Thyroid gland (tissue), 4 donors: ENCODE results near the gene CXXC1. TPM values are rescaled to one million over a fixed set of nuclear protein-coding genes. Genes with fewer than 3 reads are reported as not detected.

Experiments used
- DNase-seq, 2 donors: peaks; one replicate each; pipeline ENCODE4 v3.0.0-alpha.2; 2019
- H3K27ac ChIP-seq, 3 donors: fragments of 200-600 bp; sonication (generic); 1 replicate in 2 of 3; 2 replicates in 1 of 3; pipeline ENCODE4 v1.5.1; 2016 to 2019; ENCODE audit warnings: mild to moderate bottlenecking in 1 of 3, moderate library complexity in 1 of 3
- H3K27me3 ChIP-seq: fragments of 200-600 bp; sonication (generic); one replicate; pipeline ENCODE4 v1.5.1; 2019
- H3K36me3 ChIP-seq, 2 donors: fragments of 200-600 bp; sonication (generic); one replicate each; pipeline ENCODE4 v1.5.1; 2016 to 2019
- H3K4me1 ChIP-seq, 2 donors: fragments of 200-600 bp; sonication (generic); one replicate each; pipeline ENCODE4 v1.5.1; 2017 to 2019
- H3K4me3 ChIP-seq, 3 donors: fragments of 200-600 bp; sonication (generic); replicated peaks in 1 of 3; 1 replicate in 2 of 3; 2 replicates in 1 of 3; pipeline ENCODE4 v1.5.1; 2016; ENCODE audit warnings: mild to moderate bottlenecking in 1 of 3
- H3K9me3 ChIP-seq: fragments of 200-600 bp; sonication (generic); one replicate; pipeline ENCODE4 v1.5.1; 2017
- CTCF ChIP-seq, 6 experiments: fragments of 200-600 bp in 3 of 6; fragments of 450-650 bp in 3 of 6; sonication (generic) in 3 of 6; IDR thresholded peaks; one replicate each; pipeline ENCODE4 v1.5.1; 2016 to 2019; ENCODE audit warnings: antibody characterized with exemption in 6 of 6, mild to moderate bottlenecking in 2 of 6, inconsistent platforms in 1 of 6, moderate library complexity in 1 of 6
- POLR2A ChIP-seq, 2 donors: fragments of 450-650 bp; IDR thresholded peaks; one replicate each; pipeline ENCODE4 v1.6.1; 2017; ENCODE audit warnings: antibody characterized with exemption in 2 of 2, mild to moderate bottlenecking in 2 of 2, moderate library complexity in 1 of 2
- WGBS, 2 donors: methylation state at CpG; one replicate each; pipeline ENCODE4 v1.1.5; 2017; 5-methylcytosine and 5-hydroxymethylcytosine counted together
- intact Hi-C: fragments of 100-400 bp; cut with DNase I; formaldehyde crosslinking; loops from one replicate; pipeline ENCODE4 v1.15.1; 2023
- total RNA-seq, 4 donors: library from RNA; depleted of rRNA; stranded (reverse); fragments of >200 nt; gene quantifications; one replicate each; pipeline ENCODE4 v1.2.3, GENCODE V29; 2016

Gene CXXC1
- total RNA-seq, 4 donors from 2014 or later, result 39.7 to 125 (median 62.7) TPM

DNA sequence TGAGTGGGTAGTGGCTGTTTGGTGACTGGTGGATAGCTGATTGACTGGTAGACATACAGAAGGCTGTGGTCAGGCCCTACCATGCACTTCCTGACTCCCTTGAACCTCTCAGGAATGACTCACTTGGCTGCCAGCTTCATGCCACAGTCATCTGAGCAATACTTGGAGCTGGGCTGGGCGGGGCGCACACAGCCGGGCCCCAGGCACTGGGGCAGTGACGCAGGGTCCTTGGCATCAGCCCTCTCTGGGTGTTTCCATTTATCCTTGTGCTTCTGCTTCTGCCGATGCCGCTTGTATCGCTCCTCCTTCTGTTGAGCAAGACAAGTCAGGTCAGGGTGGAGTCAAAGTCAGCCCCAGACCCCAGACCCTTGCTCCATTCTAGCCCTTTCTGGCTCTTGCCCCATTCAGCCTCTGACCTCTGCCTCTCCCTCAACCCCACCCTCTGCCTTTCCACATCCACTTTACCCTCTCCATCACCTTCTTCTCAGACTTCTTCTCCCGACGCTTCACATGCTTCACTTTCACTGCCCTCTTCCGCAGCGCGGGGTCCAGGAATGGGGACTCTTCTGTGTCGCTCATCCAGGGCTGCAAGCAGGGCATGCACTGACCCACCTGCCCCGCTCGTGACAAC, 3.1 kb downstream of the CXXC1 start:
- WGBS, 2 donors, result 95 to 98% methylated on average over 15 of the region's 15 CpGs
- DNase-seq, result no peak
- Histone ChIP-seq H3K27me3 (no peaks in the 10 kb centered on the region), H3K4me3 (no peak overlapping the region), H3K36me3 (peaks cover 10 to 12% of the 10 kb centered on the region in 2 donors), H3K9me3 (no peaks in the 10 kb centered on the region), H3K27ac (no peak overlapping the region), H3K4me1 (peaks cover 16 to 17% of the 10 kb centered on the region in 2 donors)
- TF ChIP-seq POLR2A (IDR thresholded peaks at IDR 0.05), result no peak
- no peak for TF ChIP-seq CTCF (IDR thresholded peaks at IDR 0.05)
- intact Hi-C loops, result loop anchor here (10.0 kb wide), 1 partner anchor 70 kb away; no protein-coding TSS in a partner anchor

- WGBS, 2 donors, result 94 to 95% methylated on average over 27 to 29 of the region's 29 CpGs
Observed at GRCh38 chr18:50283469-50284209, 3.9 kb downstream of the CXXC1 start.

GRCh38 chr18:50282521-50283335, 4.8 kb downstream of the CXXC1 start:
- no peaks in the 10 kb centered on the region for H3K27me3 ChIP-seq
- H3K27ac ChIP-seq, result no peak overlapping the region
- peaks cover 10 to 12% of the 10 kb centered on the region in 2 donors for H3K36me3 ChIP-seq
- H3K4me1 ChIP-seq, result peaks cover 17% of the 10 kb centered on the region in 2 donors
- H3K4me3 ChIP-seq, result no peak overlapping the region
- no peak for TF ChIP-seq POLR2A (IDR thresholded peaks at IDR 0.05)
- TF ChIP-seq CTCF (IDR thresholded peaks at IDR 0.05), result no peak
- 96% methylated on average over 41 to 42 of the region's 42 CpGs for WGBS, 2 donors
- no peaks in the 10 kb centered on the region for H3K9me3 ChIP-seq
- DNase-seq, result no peak
- intact Hi-C loops, result loop anchor here (10.0 kb wide), 1 partner anchor 72 kb away; no protein-coding TSS in a partner anchor

More at GRCh38 chr18:50283469-50284209, 3.9 kb downstream of the CXXC1 start:
- Histone ChIP-seq H3K27me3 (no peaks in the 10 kb centered on the region), H3K4me1 (peaks cover 17% of the 10 kb centered on the region in 2 donors), H3K4me3 (no peak overlapping the region), H3K9me3 (no peaks in the 10 kb centered on the region), H3K27ac (no peak overlapping the region), H3K36me3 (peaks cover 10 to 12% of the 10 kb centered on the region in 2 donors)
- DNase-seq, result no peak
- no peak for TF ChIP-seq POLR2A (IDR thresholded peaks at IDR 0.05)
- TF ChIP-seq CTCF (IDR thresholded peaks at IDR 0.05), result no peak
- intact Hi-C loops, result loop anchor here (10.0 kb wide), 1 partner anchor 71 kb away; no protein-coding TSS in a partner anchor

DNA sequence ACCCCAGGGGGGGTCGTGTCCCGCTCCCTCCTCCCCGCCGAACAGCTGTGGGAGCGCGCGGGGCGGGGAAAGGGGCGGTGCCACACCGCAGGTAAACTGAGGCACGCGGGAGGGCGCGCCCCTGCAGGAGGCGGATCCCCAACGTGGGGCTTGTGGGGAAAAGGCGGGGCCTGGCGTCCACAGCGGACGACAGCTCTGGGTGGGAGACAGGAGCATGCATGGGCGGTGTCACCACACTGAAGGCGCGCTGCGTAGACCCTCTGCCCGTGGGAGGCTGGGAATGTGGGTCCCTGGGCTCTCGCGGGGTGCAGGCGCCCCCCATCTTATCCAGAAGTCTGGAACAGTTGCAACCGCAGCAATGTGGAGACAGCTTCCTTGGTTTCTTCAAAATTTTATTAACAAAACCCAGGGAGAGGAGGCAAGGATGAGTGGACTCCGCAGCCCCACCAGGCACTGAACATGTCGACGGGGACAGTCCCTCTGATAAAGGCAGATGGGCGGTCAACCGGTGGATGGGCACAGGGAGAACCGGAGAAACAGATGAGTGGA, 5.4 kb downstream of the CXXC1 start:
- Histone ChIP-seq H3K36me3 (peaks cover 11 to 14% of the 10 kb centered on the region in 2 donors), H3K9me3 (no peaks in the 10 kb centered on the region), H3K27ac (peak overlapping the region; percentile 92 to 94 (median 94)), H3K4me1 (peaks cover 17% of the 10 kb centered on the region in 2 donors), H3K4me3 (peak overlapping the region; percentile 21 to 85 (median 47)), H3K27me3 (no peaks in the 10 kb centered on the region)
- TF ChIP-seq CTCF (IDR thresholded peaks at IDR 0.05), result no peak
- TF ChIP-seq POLR2A (IDR thresholded peaks at IDR 0.05), result no peak
- 63 to 81% methylated on average over 7 to 11 of the region's 35 CpGs for WGBS, 2 donors
- intact Hi-C loops, result loop anchor here (10.0 kb wide), 1 partner anchor 73 kb away; no protein-coding TSS in a partner anchor
- DNase-seq, result no peak
